ENCODE results near the gene VCAN.
A peak's percentile ranks its signal among the peaks of the same experiment; 100 is the strongest.

The VCAN gene

GRCh38 chr5:83530193-83530592, 58.6 kb downstream of the VCAN start:
- Histone ChIP-seq H3K27ac (replicated peaks; ENCODE audit: low read length) (no peak overlapping the region), H3K9me3 (replicated peaks in 1 of 2; ENCODE audit: control insufficient read depth in 2 of 2, insufficient read depth in 1 of 2, low read depth in 1 of 2, low read length in 2 of 2) (no peaks in the 10 kb centered on the region), H2BK15ac (ENCODE audit: low read length) (no peak overlapping the region), H2BK120ac (ENCODE audit: low read depth, low read length) (no peak overlapping the region), H3K9ac (ENCODE audit: low read depth, low read length, poor library complexity) (no peak overlapping the region), H2BK12ac (ENCODE audit: low read length) (no peak overlapping the region), H3K4me2 (ENCODE audit: insufficient read depth, low read length, poor library complexity, severe bottlenecking) (no peak overlapping the region), H4K8ac (ENCODE audit: low read depth, low read length) (no peak overlapping the region), H2BK5ac (ENCODE audit: low read length) (no peak overlapping the region), H3K4ac (ENCODE audit: low read length) (no peak overlapping the region), H3K4me1 (ENCODE audit: control insufficient read depth in 2 of 2, insufficient read depth in 1 of 2, low read depth in 1 of 2, low read length in 2 of 2) (peaks cover 0 to 17% of the 10 kb centered on the region in 2 donors), H3K4me3 (ENCODE audit: low read length in 2 of 2) (no peak overlapping the region), H3K14ac (ENCODE audit: low read length) (no peak overlapping the region), H3K79me1 (ENCODE audit: low read depth, low read length) (no peaks in the 10 kb centered on the region), H3K27me3 (ENCODE audit: control insufficient read depth in 3 of 3, insufficient read depth in 3 of 3, low read depth in 1 of 3, low read length in 3 of 3) (no peaks in the 10 kb centered on the region), H4K91ac (ENCODE audit: low read depth, low read length, poor library complexity) (no peak overlapping the region), H2AFZ (ENCODE audit: low read length) (no peak overlapping the region), H3K23ac (ENCODE audit: low read depth, low read length, poor library complexity) (no peak overlapping the region), H3K36me3 (replicated peaks in 1 of 2; ENCODE audit: control insufficient read depth in 2 of 2, insufficient read depth in 2 of 2, low read length in 2 of 2) (peaks cover 0 to 77% of the 10 kb centered on the region in 2 donors), H3K18ac (ENCODE audit: low read length) (no peak overlapping the region), H2AK5ac (ENCODE audit: low read depth, low read length) (no peak overlapping the region)
- DNase-seq (ENCODE audit: low spot score), result no peak
- no CpG with 5 or more reads among the region's 2 CpGs for WGBS, 2 donors (ENCODE audit: extremely low coverage in 2 of 2, insufficient read length in 2 of 2, insufficient replicate concordance in 1 of 2)

GRCh38 chr5:83531661-83532060, 60.1 kb downstream of the VCAN start:
- Histone ChIP-seq H2BK5ac (ENCODE audit: low read length) (no peak overlapping the region), H3K9me3 (replicated peaks in 1 of 2; ENCODE audit: control insufficient read depth in 2 of 2, insufficient read depth in 1 of 2, low read depth in 1 of 2, low read length in 2 of 2) (no peaks in the 10 kb centered on the region), H3K14ac (ENCODE audit: low read length) (no peak overlapping the region), H3K18ac (ENCODE audit: low read length) (no peak overlapping the region), H3K4me1 (ENCODE audit: control insufficient read depth in 2 of 2, insufficient read depth in 1 of 2, low read depth in 1 of 2, low read length in 2 of 2) (peaks cover 0 to 17% of the 10 kb centered on the region in 2 donors), H3K79me1 (ENCODE audit: low read depth, low read length) (no peaks in the 10 kb centered on the region), H2AFZ (ENCODE audit: low read length) (no peak overlapping the region), H3K9ac (ENCODE audit: low read depth, low read length, poor library complexity) (no peak overlapping the region), H2BK12ac (ENCODE audit: low read length) (no peak overlapping the region), H3K4me2 (ENCODE audit: insufficient read depth, low read length, poor library complexity, severe bottlenecking) (no peak overlapping the region), H3K27me3 (ENCODE audit: control insufficient read depth in 3 of 3, insufficient read depth in 3 of 3, low read depth in 1 of 3, low read length in 3 of 3) (no peaks in the 10 kb centered on the region), H3K23ac (ENCODE audit: low read depth, low read length, poor library complexity) (no peak overlapping the region), H2BK120ac (ENCODE audit: low read depth, low read length) (no peak overlapping the region), H3K27ac (replicated peaks; ENCODE audit: low read length) (no peak overlapping the region), H4K8ac (ENCODE audit: low read depth, low read length) (no peak overlapping the region), H2AK5ac (ENCODE audit: low read depth, low read length) (no peak overlapping the region), H2BK15ac (ENCODE audit: low read length) (no peak overlapping the region), H3K4me3 (ENCODE audit: low read length in 2 of 2) (no peak overlapping the region), H3K4ac (ENCODE audit: low read length) (no peak overlapping the region), H4K91ac (ENCODE audit: low read depth, low read length, poor library complexity) (no peak overlapping the region), H3K36me3 (replicated peaks in 1 of 2; ENCODE audit: control insufficient read depth in 2 of 2, insufficient read depth in 2 of 2, low read length in 2 of 2) (peaks cover 0 to 78% of the 10 kb centered on the region in 2 donors)
- no peak for DNase-seq (ENCODE audit: low spot score)
- WGBS, 2 donors (ENCODE audit: extremely low coverage in 2 of 2, insufficient read length in 2 of 2, insufficient replicate concordance in 1 of 2), result no CpG with 5 or more reads among the region's 1 CpG

GRCh38 chr5:83538786-83539462, 67.4 kb downstream of the VCAN start:
- Histone ChIP-seq H4K8ac (ENCODE audit: low read depth, low read length) (no peak overlapping the region), H4K91ac (ENCODE audit: low read depth, low read length, poor library complexity) (no peak overlapping the region), H2BK15ac (ENCODE audit: low read length) (no peak overlapping the region), H3K9me3 (replicated peaks in 1 of 2; ENCODE audit: control insufficient read depth in 2 of 2, insufficient read depth in 1 of 2, low read depth in 1 of 2, low read length in 2 of 2) (peaks cover 12 to 32% of the 10 kb centered on the region in 2 donors), H2AK5ac (ENCODE audit: low read depth, low read length) (no peak overlapping the region), H3K4me2 (ENCODE audit: insufficient read depth, low read length, poor library complexity, severe bottlenecking) (no peak overlapping the region), H3K27me3 (ENCODE audit: control insufficient read depth in 3 of 3, insufficient read depth in 3 of 3, low read depth in 1 of 3, low read length in 3 of 3) (no peaks in the 10 kb centered on the region), H3K14ac (ENCODE audit: low read length) (no peak overlapping the region), H3K9ac (ENCODE audit: low read depth, low read length, poor library complexity) (no peak overlapping the region), H3K27ac (replicated peaks; ENCODE audit: low read length) (no peak overlapping the region), H2BK120ac (ENCODE audit: low read depth, low read length) (no peak overlapping the region), H2BK12ac (ENCODE audit: low read length) (no peak overlapping the region), H3K79me1 (ENCODE audit: low read depth, low read length) (no peaks in the 10 kb centered on the region), H3K36me3 (replicated peaks in 1 of 2; ENCODE audit: control insufficient read depth in 2 of 2, insufficient read depth in 2 of 2, low read length in 2 of 2) (peaks cover 18 to 100% of the 10 kb centered on the region in 2 donors), H3K18ac (ENCODE audit: low read length) (no peak overlapping the region), H3K4me3 (ENCODE audit: low read length in 2 of 2) (peak overlapping the region in 1 of 2 donors; percentile 37), H3K4me1 (ENCODE audit: control insufficient read depth in 2 of 2, insufficient read depth in 1 of 2, low read depth in 1 of 2, low read length in 2 of 2) (no peaks in the 10 kb centered on the region), H2AFZ (ENCODE audit: low read length) (no peak overlapping the region), H3K4ac (ENCODE audit: low read length) (no peak overlapping the region), H3K23ac (ENCODE audit: low read depth, low read length, poor library complexity) (no peak overlapping the region), H2BK5ac (ENCODE audit: low read length) (no peak overlapping the region)
- WGBS, 2 donors (ENCODE audit: extremely low coverage in 2 of 2, insufficient read length in 2 of 2, insufficient replicate concordance in 1 of 2), result no CpG with 5 or more reads among the region's 4 CpGs
- no peak for DNase-seq (ENCODE audit: low spot score)

GRCh38 chr5:83539463-83539790, 67.9 kb downstream of the VCAN start:
- Histone ChIP-seq H3K36me3 (replicated peaks in 1 of 2; ENCODE audit: control insufficient read depth in 2 of 2, insufficient read depth in 2 of 2, low read length in 2 of 2) (peaks cover 18 to 100% of the 10 kb centered on the region in 2 donors), H3K4me2 (ENCODE audit: insufficient read depth, low read length, poor library complexity, severe bottlenecking) (no peak overlapping the region), H3K27ac (replicated peaks; ENCODE audit: low read length) (no peak overlapping the region)

More at GRCh38 chr5:83539463-83539790, 67.9 kb downstream of the VCAN start:
- Histone ChIP-seq H4K91ac (ENCODE audit: low read depth, low read length, poor library complexity) (no peak overlapping the region), H4K8ac (ENCODE audit: low read depth, low read length) (no peak overlapping the region), H3K4me3 (ENCODE audit: low read length in 2 of 2) (no peak overlapping the region), H3K9me3 (replicated peaks in 1 of 2; ENCODE audit: control insufficient read depth in 2 of 2, insufficient read depth in 1 of 2, low read depth in 1 of 2, low read length in 2 of 2) (peaks cover 12 to 32% of the 10 kb centered on the region in 2 donors), H2AFZ (ENCODE audit: low read length) (no peak overlapping the region), H2BK120ac (ENCODE audit: low read depth, low read length) (no peak overlapping the region), H2BK12ac (ENCODE audit: low read length) (no peak overlapping the region), H2BK15ac (ENCODE audit: low read length) (no peak overlapping the region), H2AK5ac (ENCODE audit: low read depth, low read length) (no peak overlapping the region), H2BK5ac (ENCODE audit: low read length) (no peak overlapping the region), H3K14ac (ENCODE audit: low read length) (no peak overlapping the region), H3K79me1 (ENCODE audit: low read depth, low read length) (no peaks in the 10 kb centered on the region), H3K18ac (ENCODE audit: low read length) (no peak overlapping the region), H3K27me3 (ENCODE audit: control insufficient read depth in 3 of 3, insufficient read depth in 3 of 3, low read depth in 1 of 3, low read length in 3 of 3) (no peaks in the 10 kb centered on the region), H3K23ac (ENCODE audit: low read depth, low read length, poor library complexity) (no peak overlapping the region), H3K9ac (ENCODE audit: low read depth, low read length, poor library complexity) (no peak overlapping the region), H3K4me1 (ENCODE audit: control insufficient read depth in 2 of 2, insufficient read depth in 1 of 2, low read depth in 1 of 2, low read length in 2 of 2) (no peaks in the 10 kb centered on the region), H3K4ac (ENCODE audit: low read length) (no peak overlapping the region)
- WGBS, 2 donors (ENCODE audit: extremely low coverage in 2 of 2, insufficient read length in 2 of 2, insufficient replicate concordance in 1 of 2), result no CpG with 5 or more reads among the region's 1 CpG
- DNase-seq (ENCODE audit: low spot score), result no peak

All from neuronal stem cell (in vitro differentiated cells).